HG03442 (cell line): ENCODE results near the gene BRD7.

ENCODE experiments used
- ATAC-seq: cut with Tn5 transposase; IDR thresholded peaks from one replicate; pipeline ENCODE4 v1.9.1; 2021; ENCODE audit warnings: mild to moderate bottlenecking, moderate library complexity; ENCODE audit not compliant: unreplicated experiment

BRD7 gene

DNA sequence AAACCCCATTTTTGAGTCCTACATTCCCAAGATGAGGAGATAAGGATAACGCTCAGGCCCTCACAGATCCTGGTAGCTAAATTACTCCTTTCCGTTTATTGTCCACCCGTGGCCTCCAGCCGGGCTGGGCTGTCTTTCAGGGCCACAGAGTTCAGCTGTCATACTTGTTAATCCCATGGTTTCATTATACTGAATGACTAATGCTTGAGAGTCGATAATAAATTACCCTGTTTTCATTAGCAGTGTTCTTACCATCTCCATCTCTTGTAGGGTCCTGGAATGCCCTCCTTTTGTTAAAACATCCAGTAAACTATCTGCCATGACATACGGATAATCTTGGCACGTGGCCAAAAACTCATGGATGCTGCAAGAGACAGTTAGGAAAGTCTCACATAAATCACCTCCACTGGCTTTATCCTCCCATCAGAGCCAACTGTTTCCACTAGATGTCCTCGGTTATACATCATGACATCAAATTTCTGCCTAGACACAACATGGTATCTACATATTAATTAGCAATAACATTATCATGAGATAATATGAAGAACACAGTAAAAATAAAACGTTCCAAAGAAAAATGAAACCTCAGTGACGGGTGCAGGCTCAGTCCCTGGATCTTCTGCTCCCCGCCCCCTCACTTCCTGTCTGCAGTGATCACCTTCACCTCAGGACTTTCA lies 45.3 kb downstream of the BRD7 start:
- ATAC-seq = no peak

DNA sequence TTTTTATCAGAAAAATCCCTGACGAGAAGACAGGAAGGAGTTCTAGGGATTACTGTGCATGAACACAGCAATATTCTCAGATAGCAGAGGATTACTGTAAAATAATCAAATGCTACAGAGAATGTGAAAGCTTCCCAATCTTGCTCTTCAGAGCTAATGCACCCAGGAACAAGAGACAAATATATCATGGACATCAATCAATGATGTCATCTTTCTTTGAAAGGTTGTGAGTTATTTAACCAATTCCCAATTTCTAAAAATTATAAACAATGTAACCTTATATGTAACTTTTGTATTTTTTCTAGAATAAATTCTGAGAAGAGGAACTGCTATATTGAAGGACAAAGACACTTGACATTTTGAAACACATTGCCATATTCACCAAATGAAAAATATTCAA lies 46.5 kb downstream of the BRD7 start:
- ATAC-seq = no peak

DNA sequence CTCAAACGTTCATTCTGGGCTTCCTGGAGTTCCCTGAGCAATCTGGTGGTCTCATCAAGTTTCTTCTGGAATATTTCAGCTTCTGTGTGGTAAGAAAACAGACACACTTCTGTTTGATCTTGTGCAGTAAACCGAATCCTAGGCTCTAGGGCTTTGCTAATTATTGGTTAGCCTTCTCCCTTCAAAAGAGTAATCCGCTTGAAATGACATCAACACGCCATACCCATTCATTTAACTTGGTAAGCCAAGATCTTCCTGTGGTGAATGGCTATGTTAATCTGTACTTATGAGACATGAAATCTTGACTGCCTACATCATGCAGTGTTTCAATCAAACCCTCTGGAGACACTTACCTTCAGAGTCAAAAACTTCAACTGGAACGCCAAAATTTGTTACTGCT lies 48.5 kb downstream of the BRD7 start:
- ATAC-seq = no peak

DNA sequence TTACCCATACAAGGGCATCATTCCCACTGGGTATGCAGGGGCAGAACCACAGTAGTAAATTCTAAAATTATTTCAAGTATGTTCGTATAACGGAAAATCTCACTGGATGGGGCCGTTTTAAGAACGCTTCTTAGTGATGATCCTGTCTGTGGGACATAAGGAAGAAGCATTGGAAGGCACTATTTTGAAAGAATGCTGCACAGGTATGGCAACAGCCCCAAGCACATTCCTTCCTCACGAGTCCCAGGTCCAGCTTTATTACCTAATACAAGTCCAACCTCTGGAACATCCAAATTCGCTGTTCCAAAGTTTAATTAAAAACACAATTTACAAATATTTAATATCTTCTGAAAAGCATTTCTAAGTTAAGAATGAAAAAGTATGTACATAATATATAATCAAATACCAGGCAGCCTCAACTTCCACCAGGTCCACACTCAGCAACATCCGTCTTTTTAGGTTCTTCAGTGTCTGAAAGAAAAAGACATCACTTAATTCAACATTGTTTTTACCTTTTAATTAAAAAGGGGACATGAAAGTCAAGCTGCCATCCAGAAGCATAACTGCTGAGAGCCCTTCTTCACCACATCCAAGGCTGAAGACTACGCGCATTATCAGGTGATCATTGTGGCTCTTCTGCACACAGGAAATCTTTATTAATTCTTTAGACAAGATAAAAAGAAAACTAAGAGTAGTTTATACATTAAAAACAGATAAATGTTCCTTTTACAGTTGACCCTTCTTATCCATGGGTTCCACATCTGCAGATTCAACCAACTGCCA lies 49.8 kb downstream of the BRD7 start:
- ATAC-seq = no peak

DNA sequence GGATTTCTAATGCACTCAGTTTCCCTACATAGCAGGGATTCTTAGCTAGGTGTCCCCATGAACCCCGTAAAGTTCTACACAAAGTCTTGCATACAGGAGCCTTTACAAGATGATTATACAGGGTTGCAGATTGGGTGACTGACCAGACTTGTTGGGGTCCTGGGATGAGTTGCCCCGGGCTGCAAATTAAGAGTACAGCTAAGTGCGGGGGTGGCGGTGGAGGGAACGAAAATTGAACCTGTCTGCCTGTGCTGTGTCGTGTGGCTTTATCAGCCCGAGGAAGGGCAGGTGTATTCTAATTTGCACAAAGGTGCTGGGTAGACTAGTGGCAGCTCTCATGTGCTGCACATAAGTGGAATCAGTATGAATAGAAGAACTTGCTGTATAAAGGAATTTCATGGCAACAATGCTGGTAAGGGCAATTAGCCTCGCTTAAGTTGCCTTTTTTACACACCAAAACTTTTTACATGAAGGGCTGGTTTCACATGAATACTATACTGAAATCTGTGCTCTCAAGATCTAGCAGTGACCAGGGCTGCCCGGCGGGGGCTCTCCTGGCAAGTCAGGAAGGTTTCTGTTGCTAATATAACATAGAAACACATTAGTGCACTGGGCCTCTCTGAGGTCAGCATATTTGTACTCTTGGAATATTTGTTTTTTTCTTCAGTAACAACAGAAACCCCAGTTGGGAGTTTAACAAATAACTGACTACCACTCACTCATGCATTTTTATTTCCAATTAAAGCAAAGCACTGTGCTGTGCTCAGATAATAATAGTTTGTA lies 51.7 kb downstream of the BRD7 start:
- ATAC-seq = no peak

DNA sequence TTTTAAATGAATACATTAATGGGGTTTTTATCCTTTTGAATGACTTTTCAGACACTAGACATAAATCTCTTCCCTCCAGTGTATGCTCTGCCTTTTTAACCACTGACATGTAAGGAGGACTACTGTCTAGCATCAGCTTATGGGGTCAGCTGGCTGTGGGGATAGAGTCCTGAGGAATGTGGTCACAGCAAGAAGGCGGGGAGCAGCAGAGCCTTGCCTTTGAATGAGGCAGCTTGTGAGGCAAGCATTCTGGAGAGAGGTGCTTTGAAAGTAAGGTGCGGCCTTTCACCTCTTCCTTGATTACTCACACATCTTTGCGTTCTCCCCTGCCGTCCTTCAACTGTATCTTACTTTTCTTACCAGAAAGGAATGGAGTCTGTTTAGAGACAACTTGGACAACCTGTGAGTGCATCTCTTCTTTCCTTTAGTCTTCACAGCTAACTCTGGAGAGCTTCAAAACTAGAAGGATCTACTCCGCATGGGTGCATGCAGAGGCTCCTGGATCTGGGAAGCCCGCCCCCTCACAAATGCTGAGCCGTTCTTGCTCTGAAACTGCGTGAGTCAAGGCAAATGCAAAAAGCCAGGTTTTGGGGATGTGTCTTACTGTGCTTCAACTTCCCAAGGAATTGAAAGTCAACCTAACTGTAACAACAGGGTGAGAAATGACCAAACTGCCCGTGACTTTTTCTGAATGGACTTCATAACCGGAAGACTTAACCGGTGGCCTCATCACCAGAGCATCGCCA lies 52.5 kb downstream of the BRD7 start:
- no peak for ATAC-seq

DNA sequence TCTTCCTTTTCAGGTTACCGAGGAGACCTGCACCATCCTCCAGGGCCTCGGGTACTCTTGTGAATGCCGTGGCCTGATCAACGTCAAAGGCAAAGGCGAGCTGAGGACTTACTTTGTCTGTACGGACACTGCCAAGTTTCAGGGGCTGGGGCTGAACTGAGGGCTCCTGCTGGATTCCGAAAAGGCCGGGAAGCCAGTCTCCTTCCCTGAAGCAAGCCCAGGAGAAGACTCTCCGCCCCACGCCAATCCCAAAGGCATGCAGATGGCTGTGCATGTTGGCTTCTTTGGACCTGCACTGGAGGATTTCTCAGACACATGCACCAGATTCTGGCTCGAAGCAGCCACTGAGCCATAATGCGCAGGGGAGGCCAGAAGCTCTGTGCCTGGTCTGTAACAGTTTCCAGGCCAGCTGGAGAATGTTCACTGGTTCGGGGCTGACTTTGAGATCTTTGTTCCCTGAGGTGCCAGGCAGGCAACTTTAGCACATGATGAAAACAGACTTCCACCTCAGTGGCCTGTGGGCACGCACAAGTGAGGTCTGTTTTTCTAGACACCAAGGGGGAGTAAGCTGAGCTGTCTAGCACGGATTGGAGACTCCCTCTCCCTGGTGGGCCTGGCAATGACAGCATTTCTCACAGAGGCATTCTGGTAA lies 53.3 kb downstream of the BRD7 start:
- ATAC-seq = no peak

DNA sequence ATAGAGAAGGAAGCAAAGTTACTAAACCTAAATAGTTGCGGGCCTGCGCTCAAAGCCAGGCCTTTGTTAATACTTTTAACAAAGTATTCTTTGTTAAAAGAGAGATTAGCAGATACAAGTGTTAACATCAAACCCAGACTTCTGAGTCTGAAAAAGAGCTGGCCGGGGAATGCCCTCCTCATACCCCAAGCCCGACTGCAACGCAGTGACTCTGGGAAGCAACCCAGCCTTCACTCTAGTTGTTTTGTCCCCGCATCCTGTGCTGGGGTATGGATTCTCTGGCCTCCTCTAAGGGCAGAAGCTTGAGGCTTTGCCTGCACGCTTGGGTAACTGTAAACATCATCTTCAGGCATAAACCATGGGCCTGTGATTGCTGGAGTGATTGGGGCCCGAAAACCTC lies 54.1 kb downstream of the BRD7 start:
- no peak for ATAC-seq

DNA sequence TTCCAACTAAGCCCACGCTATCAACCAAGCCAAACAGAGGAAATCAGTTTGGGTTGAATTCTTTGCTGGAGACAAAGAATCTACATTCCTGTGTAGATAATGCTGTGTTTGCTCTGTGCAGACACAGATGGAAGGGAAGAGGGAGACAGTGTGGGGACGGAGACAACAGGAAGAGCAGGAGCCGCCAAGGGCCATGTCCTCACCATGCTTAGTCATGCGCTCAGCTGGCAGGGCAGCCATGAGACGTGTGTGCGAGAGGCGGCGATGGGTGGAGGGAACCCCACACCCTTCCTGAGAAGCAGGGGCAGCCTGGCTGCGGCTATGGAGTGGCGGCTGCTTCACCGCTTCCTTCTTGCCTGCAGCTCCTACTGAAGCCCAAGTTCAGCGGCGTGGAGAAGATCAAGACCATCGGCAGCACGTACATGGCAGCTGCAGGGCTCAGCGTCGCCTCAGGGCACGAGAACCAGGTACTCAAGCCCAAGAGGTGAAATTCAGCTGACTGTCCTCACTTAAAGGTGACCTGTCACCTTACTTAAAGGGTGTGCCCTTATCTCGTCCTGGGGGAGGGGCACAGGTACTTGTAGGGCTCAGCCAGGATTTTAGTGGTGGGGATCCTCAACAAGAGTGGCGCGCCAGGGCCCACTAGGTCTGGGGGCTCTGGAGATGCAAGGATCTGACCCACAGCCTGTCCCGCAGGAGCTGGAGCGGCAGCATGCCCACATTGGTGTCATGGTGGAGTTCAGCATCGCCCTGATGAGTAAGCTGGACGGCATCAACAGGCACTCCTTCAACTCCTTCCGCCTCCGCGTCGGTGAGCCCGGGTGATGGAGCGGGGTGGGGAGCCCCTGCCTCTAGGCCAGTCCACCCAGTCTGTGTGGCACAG lies 55.0 kb downstream of the BRD7 start:
- no peak for ATAC-seq

DNA sequence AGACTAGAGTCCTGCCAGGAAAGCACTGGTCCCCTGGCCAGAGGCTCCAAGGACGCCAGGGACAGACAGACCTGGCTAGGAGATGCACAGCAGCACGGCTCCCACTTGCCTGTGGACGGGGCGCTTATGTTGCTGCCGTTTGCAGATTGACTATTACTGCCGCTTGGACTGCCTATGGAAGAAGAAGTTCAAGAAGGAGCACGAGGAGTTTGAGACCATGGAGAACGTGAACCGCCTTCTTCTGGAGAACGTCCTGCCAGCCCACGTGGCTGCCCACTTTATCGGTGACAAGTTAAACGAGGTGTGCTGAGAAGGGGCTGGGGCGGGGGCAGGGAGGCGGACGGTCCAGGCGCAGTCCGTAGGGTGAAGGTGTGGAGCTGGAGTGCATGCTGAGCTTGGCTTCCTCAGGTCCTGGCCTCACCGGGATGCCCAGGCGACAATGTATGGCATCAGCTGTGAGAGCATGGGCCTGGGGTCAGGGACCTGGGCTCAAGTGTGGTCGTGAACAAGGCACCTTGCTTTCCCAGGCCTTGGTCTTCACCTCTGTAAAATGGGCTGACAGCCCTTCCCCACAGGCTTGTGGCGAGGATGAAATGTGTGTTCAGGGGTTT lies 56.8 kb downstream of the BRD7 start:
- ATAC-seq = no peak

DNA sequence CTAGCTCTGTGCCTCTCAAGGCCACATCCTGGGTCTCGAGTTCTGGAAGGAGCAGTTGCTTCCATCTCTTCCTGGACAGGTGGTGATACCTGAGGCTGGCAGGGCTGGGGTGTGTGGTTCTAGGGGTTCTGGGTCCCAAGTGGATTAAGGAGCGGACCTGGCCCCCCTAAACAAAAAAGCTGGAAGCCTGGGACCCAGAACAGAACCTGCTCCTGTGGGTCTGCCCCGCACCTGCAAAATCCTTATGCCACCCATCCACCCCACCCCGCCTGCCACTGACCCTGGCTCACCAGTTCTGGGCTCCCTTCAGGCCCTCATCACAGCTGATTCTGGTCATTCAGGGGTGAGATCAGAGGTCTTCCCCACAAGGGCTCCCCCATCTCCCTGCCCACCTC lies 57.7 kb downstream of the BRD7 start:
- no peak for ATAC-seq

DNA sequence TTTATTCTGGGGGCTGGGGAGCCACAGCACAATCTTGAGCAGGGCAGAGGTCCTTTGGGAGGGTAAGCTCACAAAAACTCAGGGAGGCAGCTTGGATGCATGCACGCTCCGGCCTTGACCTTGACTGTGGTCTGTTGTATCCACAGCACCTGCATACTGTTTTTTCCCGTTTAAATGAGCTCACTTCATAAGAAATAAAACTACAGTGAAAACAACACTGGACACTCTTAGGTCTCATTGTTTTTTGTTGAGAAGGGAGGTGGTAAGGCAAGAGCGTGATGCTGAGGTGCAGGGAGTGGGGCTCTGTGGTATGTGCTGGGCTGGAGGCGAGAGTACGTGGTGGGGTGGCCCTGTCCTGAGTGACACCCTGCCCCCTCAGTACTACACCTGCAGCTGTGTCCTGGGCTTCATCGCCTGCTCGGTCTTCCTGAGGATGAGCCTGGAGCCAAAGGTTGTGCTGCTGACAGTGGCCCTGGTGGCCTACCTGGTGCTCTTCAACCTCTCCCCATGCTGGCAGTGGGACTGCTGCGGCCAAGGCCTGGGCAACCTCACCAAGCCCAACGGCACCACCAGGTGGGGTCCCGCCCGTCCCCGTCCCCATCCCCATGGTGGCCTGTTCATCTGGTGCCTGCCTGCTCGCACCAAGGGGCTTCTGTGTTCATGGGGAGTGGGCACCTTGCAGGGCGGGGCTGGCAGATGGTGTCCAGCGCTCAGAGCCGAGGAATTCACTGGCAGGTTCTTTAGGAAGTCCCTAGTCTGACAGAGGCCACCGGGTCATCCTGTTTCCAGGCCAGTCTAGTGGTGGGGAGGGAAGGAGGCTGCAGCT lies 58.3 kb downstream of the BRD7 start:
- ATAC-seq = no peak

DNA sequence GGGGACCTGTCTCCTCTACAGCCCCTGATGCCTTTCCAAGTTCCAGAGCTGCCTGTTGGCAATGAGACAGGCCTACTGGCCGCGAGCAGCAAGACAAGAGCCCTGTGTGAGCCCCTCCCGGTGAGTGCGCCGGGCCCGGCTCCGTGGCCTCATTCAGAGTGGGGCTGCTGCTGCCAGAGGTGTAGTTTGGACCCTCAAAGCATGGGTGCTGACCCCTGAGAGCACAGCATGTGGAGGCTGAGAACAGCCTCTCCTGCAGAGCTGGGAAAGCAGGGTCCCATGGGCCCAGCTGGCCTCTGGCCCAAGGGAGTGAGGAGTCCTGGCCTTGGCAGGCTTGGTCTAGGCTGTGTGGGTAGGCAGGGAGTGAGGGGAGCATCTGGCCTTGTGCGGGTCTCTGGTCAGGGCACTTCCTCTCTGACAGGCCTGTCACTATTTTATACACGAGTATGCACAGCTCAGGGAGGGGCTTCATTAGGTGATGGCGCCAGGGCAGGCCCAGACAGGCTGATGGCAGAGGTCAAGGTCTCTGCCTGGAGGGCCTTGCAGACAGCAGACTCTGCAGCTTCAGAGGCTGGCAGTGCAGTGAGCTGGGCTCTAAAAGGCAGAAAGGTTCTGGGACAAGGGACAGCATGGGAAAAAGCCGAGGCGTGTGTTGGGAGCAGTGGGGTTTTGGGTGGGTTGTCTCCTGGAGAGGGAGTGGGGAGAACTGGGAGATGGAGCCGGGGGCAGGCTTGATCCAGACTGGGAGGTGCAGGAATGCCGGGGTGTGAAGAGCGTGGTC lies 59.1 kb downstream of the BRD7 start:
- ATAC-seq = no peak

DNA sequence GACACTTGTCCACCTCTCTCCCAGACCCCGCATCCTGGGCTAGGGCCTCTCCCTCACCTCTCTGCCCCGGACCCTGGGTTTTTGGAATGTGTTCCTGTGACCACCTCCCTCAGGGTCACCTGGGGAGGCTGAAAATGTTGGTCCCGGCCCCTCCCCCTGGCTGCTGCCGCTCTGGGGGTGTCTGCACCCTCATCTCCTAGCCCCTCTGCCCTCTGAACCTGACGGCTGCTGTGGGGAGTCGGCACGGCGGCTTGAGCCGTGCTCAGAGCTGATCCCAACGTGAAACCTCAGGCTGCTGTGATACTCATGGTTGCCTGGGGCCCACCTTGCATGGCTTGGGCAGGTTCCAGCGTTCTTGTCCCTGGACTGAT lies 59.6 kb downstream of the BRD7 start:
- ATAC-seq = no peak

DNA sequence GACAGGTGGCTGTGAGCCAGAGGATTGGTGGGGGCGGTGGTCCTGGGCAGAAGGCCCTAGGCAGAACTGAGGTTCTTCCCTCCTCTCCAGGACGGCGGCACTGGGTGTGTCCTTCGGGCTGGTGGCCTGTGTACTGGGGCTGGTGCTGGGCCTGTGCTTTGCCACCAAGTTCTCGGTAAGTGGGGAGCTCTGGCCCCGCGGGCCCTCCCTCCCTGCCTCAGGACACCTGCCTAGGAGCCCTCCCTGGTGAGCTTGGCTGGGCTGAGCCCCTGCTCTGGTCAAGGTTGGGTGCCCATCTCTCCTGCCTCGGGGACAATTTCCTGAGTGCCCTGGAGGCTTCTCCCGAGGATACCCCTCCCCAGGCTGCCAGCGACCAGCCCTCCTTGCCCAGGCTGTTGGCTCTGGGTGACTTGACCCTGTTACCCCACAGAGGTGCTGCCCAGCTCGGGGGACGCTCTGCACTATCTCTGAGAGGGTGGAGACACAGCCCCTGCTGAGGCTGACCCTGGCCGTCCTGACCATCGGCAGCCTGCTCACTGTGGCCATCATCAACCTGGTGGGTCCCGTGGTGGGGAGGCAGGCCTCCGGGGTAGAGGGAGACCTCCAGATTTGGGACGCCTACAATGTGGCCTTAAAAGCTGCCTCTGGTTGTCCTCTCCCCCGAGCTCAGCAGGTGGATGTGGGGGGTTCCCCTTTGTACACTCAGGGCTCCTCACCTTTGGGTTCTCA lies 60.4 kb downstream of the BRD7 start:
- ATAC-seq = no peak

DNA sequence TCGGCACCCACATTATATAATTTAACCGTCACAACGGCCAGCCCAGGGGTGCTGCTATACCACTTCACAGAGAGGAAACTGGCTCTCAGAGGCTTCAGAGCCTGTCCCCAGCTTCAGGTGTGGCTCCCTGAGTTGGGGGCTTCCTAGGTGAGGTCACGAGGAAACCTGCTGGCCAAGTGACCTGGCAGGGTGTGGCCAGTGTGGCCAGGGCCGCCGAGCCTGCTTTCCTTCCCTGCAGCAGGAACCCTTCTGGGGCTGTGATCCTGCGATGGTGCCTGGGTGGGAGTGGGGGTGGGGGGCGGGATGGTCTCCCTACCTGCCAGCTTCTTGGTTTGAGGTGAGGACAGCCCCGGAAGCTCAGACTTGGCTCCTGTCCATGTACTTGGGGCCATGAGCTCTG lies 62.5 kb downstream of the BRD7 start:
- ATAC-seq = no peak

DNA sequence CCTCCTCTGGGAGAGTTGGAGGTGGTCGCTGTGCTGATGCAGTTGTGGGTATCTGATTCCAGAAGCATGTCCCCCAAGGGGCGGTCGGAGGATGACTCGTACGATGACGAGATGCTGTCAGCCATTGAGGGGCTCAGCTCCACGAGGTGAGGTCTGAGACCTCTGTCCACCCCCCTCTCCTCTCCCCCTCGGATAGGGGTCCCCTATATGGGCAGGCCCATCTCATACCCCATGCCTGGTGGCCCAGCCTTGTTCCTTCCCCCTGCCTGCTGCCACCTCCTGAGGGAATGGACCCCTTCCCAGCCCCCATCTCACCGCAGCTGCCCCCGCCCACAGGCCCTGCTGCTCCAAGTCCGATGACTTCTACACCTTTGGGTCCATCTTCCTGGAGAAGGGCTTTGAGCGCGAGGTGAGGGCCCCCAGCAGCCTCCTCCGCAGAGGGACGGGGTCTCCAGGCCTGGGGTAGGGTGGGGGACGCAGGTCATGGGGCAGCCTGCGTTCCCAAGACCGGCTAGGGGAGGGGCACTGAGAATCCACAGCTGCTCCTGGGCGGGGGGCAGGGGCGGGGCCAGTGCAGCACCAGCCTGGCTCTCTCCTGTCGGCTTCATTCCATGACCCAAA lies 63.2 kb downstream of the BRD7 start:
- no peak for ATAC-seq
